AG09309 (cell line): Measurements from ENCODE around the gene TSPAN4.

Experiments
- DNase-seq: peaks from one replicate; pipeline ENCODE4 v3.0.0-alpha.2; 2010; ENCODE audit warnings: low read depth
- H3K4me3 ChIP-seq: 2 replicates; pipeline ENCODE4 v1.5.1; 2011; ENCODE audit warnings: mild to moderate bottlenecking, low read depth, low read length, moderate library complexity; ENCODE audit not compliant: control insufficient read depth
- CTCF ChIP-seq: IDR thresholded peaks from 2 replicates; pipeline ENCODE4 v1.5.1; 2011; ENCODE audit warnings: mild to moderate bottlenecking, low read depth, low read length, inconsistent platforms; ENCODE audit not compliant: insufficient read depth, control insufficient read depth; ENCODE audit errors: missing control alignments

Gene TSPAN4

GRCh38 chr11:808427-809286 is 34.0 kb upstream of the TSPAN4 start:
- DNase-seq, result no peak
- peak overlapping the region; percentile 97 for H3K4me3 ChIP-seq
- TF ChIP-seq CTCF, result no peak

GRCh38 chr11:809287-810039 is 33.2 kb upstream of the TSPAN4 start, which contains the start of gene RPLP2:
Gene RPLP2 (plus strand): TSS chr11:809967. CDS start chr11:810235, 268 bp downstream.
- no peak for TF ChIP-seq CTCF
- peak within 1 kb of the TSS; percentile 97 for H3K4me3 ChIP-seq
- peak; percentile 82 for DNase-seq

GRCh38 chr11:810040-810567 is 32.5 kb upstream of the TSPAN4 start:
- no peak for TF ChIP-seq CTCF
- peak overlapping the region; percentile 97 for H3K4me3 ChIP-seq
- DNase-seq, result no peak

GRCh38 chr11:811446-812245 is 31.0 kb upstream of the TSPAN4 start:
- H3K4me3 ChIP-seq, result peak overlapping the region; percentile 97
- no peak for DNase-seq
- TF ChIP-seq CTCF, result peak; percentile 6

GRCh38 chr11:812390-812789 is 30.3 kb upstream of the TSPAN4 start:
- no peak for DNase-seq
- TF ChIP-seq CTCF, result no peak
- H3K4me3 ChIP-seq, result no peak overlapping the region

- DNase-seq, result no peak
- no peak for TF ChIP-seq CTCF
- H3K4me3 ChIP-seq, result no peak overlapping the region
These were observed 29.6 kb upstream of the TSPAN4 start for GRCh38 chr11:813072-813455.
